Natural killer cell (primary cell): ENCODE results near the gene DMAC2. TPM values are rescaled to one million over a fixed set of nuclear protein-coding genes. Genes with fewer than 3 reads are reported as not detected.

ENCODE experiments used
- ATAC-seq, 3 donors: fragments of 150-1000 bp in 2 of 3; fragments of 200-7000 bp in 1 of 3; cut with Tn5 transposase; 1 replicate in 1 of 3; 2 replicates in 2 of 3; pipeline ENCODE4 v1.10.0; 2021; ENCODE audit warnings: mild to moderate bottlenecking in 2 of 3, moderate library complexity in 2 of 3
- DNase-seq, 2 donors: peaks; one replicate each; pipeline versions ENCODE4 v3.0.0 to v3.0.0-alpha.2; 2013 to 2021; ENCODE audit warnings: mixed read lengths in 1 of 2
- H3K27ac ChIP-seq: one replicate; pipeline ENCODE4 v1.5.1; 2013; ENCODE audit warnings: mild to moderate bottlenecking, low read length
- H3K27me3 ChIP-seq: one replicate; pipeline ENCODE4 v1.6.1; 2013; ENCODE audit warnings: low read length; ENCODE audit not compliant: control insufficient read depth, insufficient read depth
- H3K36me3 ChIP-seq: one replicate; pipeline ENCODE4 v1.6.1; 2013; ENCODE audit warnings: low read length; ENCODE audit not compliant: control insufficient read depth, insufficient read depth
- H3K4me1 ChIP-seq: one replicate; pipeline ENCODE4 v1.6.1; 2013; ENCODE audit warnings: low read length; ENCODE audit not compliant: control insufficient read depth, insufficient read depth
- H3K4me3 ChIP-seq: one replicate; pipeline ENCODE4 v1.5.1; 2013; ENCODE audit warnings: low read length
- H3K9me3 ChIP-seq: one replicate; pipeline ENCODE4 v1.6.1; 2013; ENCODE audit warnings: low read length; ENCODE audit not compliant: control insufficient read depth, insufficient read depth
- H3K27ac Mint-ChIP-seq, 2 donors: one replicate each; pipeline ENCODE4 v1.8.0; 2022; ENCODE audit warnings: mild to moderate bottlenecking in 2 of 2, mixed read lengths in 2 of 2, moderate library complexity in 1 of 2
- H3K27me3 Mint-ChIP-seq, 2 donors: one replicate each; pipeline ENCODE4 v1.8.0; 2022; ENCODE audit warnings: low read depth in 2 of 2, mixed read lengths in 2 of 2
- H3K36me3 Mint-ChIP-seq: one replicate; pipeline ENCODE4 v1.8.0; 2022; ENCODE audit warnings: mixed read lengths
- H3K4me1 Mint-ChIP-seq, 2 donors: one replicate each; pipeline ENCODE4 v1.8.0; 2022; ENCODE audit warnings: mixed read lengths in 2 of 2
- H3K4me3 Mint-ChIP-seq: one replicate; pipeline ENCODE4 v1.8.0; 2022; ENCODE audit warnings: mild to moderate bottlenecking, moderate library complexity, mixed read lengths
- H3K9me3 Mint-ChIP-seq, 2 donors: one replicate each; pipeline ENCODE4 v1.8.0; 2022; ENCODE audit warnings: mixed read lengths in 2 of 2
- CTCF ChIP-seq: fragments of 200-600 bp; IDR thresholded peaks from one replicate; pipeline ENCODE4 v1.8.0; 2022; ENCODE audit warnings: antibody characterized with exemption
- WGBS: methylation state at CpG from one replicate; pipeline ENCODE4 v1.1.7; 2013; ENCODE audit warnings: missing lambda C conversion rate; ENCODE audit not compliant: insufficient coverage; 5-methylcytosine and 5-hydroxymethylcytosine counted together
- intact Hi-C: fragments of 100-400 bp; cut with micrococcal nuclease; formaldehyde crosslinking; loops from one replicate; pipeline ENCODE4 v1.14.2; 2022
- total RNA-seq, 4 donors: library from RNA; stranded (reverse); fragments of 120-200 nt in 1 of 4; gene quantifications; one replicate each; pipeline versions ENCODE4 v1.2.3 to v1.2.4, GENCODE V29; 2013 to 2022

DMAC2 gene
- total RNA-seq, 3 donors from 2014 or later (not counting 1 experiment from before 2014, with no cell fraction given) = 25.4 to 32.5 (median 29.5) TPM

GRCh38 chr19:41397086-41398049 is 42.3 kb downstream of the DMAC2 start, which contains the start of the genes BCKDHA and EXOSC5:
TSS of gene BCKDHA (plus strand) at chr19:41397818. CDS start at chr19:41397828, 10 bp downstream.
TSS of gene EXOSC5 (minus strand) at chr19:41397359. CDS start at chr19:41397328, 31 bp downstream.
- H3K9me3 ChIP-seq = no peaks in the 10 kb centered on the region
- Mint-ChIP-seq H3K4me1 (peaks cover 38 to 45% of the 10 kb centered on the region in 2 donors), H3K9me3 (no peaks in the 10 kb centered on the region), H3K36me3 (no peaks in the 10 kb centered on the region), H3K4me3 (peak within 1 kb of the TSS; percentile 97), H3K27ac (peak within 1 kb of the TSS; percentile 99 to 100), H3K27me3 (no peaks in the 10 kb centered on the region)
- 0% methylated on average over 49 of the region's 50 CpGs for WGBS
- TF ChIP-seq CTCF = no peak
- no peaks in the 10 kb centered on the region for H3K27me3 ChIP-seq
- H3K27ac ChIP-seq = peak within 1 kb of the TSS; percentile 95
- DNase-seq = peak; percentile 97 to 100
- H3K4me1 ChIP-seq = peaks cover 29% of the 10 kb centered on the region
- ATAC-seq = peak; percentile 96 to 100 (median 98)
- intact Hi-C loops = loop anchor here (1.0 kb wide), 4 partner anchors 33 to 135 kb away; partner anchors contain the start of genes B9D2 and DMAC2
- H3K36me3 ChIP-seq = peaks cover 7% of the 10 kb centered on the region
- H3K4me3 ChIP-seq = peak within 1 kb of the TSS; percentile 94

GRCh38 chr19:41395355-41395754 is 44.4 kb downstream of the DMAC2 start:
- Mint-ChIP-seq H3K27ac (peak overlapping the region in 1 of 2 donors; percentile 34), H3K4me3 (no peak overlapping the region), H3K27me3 (no peaks in the 10 kb centered on the region), H3K4me1 (peaks cover 38 to 45% of the 10 kb centered on the region in 2 donors), H3K36me3 (no peaks in the 10 kb centered on the region), H3K9me3 (no peaks in the 10 kb centered on the region)
- no peaks in the 10 kb centered on the region for H3K27me3 ChIP-seq
- H3K4me3 ChIP-seq = no peak overlapping the region
- intact Hi-C loops = no loop called here
- TF ChIP-seq CTCF = no peak
- H3K4me1 ChIP-seq = peaks cover 29% of the 10 kb centered on the region
- no peak overlapping the region for H3K27ac ChIP-seq
- ATAC-seq (no peak), DNase-seq (no peak)
- WGBS = 79% methylated on average over 6 of the region's 6 CpGs
- no peaks in the 10 kb centered on the region for H3K9me3 ChIP-seq
- peaks cover 15% of the 10 kb centered on the region for H3K36me3 ChIP-seq

- Histone ChIP-seq H3K27me3 (no peaks in the 10 kb centered on the region), H3K4me1 (peaks cover 14% of the 10 kb centered on the region), H3K36me3 (peaks cover 28% of the 10 kb centered on the region), H3K4me3 (no peak overlapping the region), H3K9me3 (no peaks in the 10 kb centered on the region), H3K27ac (no peak overlapping the region)
- Mint-ChIP-seq H3K9me3 (no peaks in the 10 kb centered on the region), H3K36me3 (no peaks in the 10 kb centered on the region), H3K27ac (no peak overlapping the region), H3K4me3 (no peak overlapping the region), H3K27me3 (no peaks in the 10 kb centered on the region), H3K4me1 (peaks cover 24% of the 10 kb centered on the region in 2 donors)
- WGBS = 95% methylated on average over 12 of the region's 12 CpGs
- DNase-seq (no peak), ATAC-seq (no peak)
- intact Hi-C loops = no loop called here
- no peak for TF ChIP-seq CTCF
These were observed 46.9 kb downstream of the DMAC2 start for GRCh38 chr19:41392775-41393174.
